22Rv1 (cell line): Measurements from ENCODE around the gene COL23A1.

Experiments used
- CTCF ChIP-seq: fragments of 450-650 bp; IDR thresholded peaks from 2 replicates; pipeline ENCODE4 v1.5.1; 2017; ENCODE audit warnings: mild to moderate bottlenecking
- ZFX ChIP-seq: fragments of 450-650 bp; IDR thresholded peaks from 2 replicates; pipeline ENCODE4 v1.6.1; 2017; ENCODE audit warnings: antibody characterized with exemption, borderline replicate concordance

DNA sequence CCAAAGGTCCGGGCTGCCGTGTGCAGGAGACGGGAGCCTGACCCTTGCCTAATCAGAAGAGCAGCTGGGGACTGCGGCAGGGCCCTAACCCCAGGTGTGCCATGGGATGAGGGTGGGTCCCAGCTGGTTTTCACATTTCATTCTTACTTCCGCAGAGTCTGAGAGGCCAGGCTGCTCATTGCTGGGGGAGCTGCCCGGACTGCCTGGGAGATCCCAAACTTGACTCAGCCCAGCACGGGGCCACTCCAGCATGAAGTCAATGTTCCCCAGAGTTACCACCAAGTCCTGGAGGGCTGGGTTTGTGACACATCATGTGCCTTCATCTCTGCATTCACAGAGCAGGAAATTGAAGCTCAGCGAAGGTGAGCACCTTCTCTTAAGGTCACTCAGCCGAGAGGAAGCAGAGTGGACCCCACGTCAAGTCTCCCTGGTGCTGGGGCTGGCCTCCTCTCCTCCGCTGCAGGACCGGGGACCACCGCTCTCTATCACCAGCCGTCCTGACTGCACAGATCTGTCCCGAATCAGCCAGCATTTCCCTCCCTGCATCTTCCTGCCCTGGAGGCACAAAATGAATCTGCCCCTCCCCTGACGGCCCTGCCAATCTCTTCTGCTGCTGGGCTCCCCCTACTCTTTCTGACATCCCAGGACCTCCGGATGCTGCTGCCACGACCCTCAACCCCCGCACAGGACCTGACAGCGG is 303.0 kb downstream of the COL23A1 start:
- TF ChIP-seq CTCF, result no peak
- TF ChIP-seq ZFX, result no peak
